ENCODE data around the gene DCDC2B. TPM values are rescaled to one million over a fixed set of nuclear protein-coding genes. Genes with fewer than 3 reads are reported as not detected.

The DCDC2B gene
- total RNA-seq, 1 experiment from 2014 or later = not detected

DNA sequence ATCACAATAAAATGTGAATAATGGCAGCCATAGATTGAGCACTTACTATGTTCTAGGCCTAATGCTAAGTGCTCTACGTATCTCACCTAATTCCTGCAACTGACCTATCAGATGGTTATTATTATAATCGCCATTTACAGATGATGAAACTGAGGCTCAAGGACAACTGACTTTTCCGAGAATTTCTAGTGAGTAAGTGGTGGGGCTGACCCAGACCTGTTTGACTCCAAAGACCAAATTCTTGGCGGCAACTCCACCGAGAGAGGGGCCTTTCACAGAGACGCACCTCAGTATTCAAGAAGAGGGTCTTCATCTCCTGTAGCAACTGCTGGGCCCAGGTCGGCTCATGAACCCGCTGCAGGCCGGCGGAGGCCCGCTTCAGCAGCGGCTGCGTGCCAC is 12.7 kb downstream of the DCDC2B start (continued):
- no peak for TF ChIP-seq JUN (CRISPR knock-in tag; IDR thresholded peaks at IDR 0.05)
- no peak for TF ChIP-seq ATF1 (CRISPR knock-in tag; IDR thresholded peaks at IDR 0.05)
- no peak for TF ChIP-seq MAX (CRISPR knock-in tag; IDR thresholded peaks at IDR 0.05)

- CTCF ChIA-PET = interaction anchor here (0.6 to 3.5 kb wide), 4 partner anchors 13 to 470 kb away, joined by 3 to 23 read pairs (median 6); no protein-coding TSS in a partner anchor
- Mint-ChIP-seq H3K27ac (peak within 1 kb of the TSS; percentile 91), H3K36me3 (peaks cover 18% of the 10 kb centered on the region), H3K4me3 (peak within 1 kb of the TSS; percentile 95), H3K27me3 (ENCODE audit: low read depth) (no peaks in the 10 kb centered on the region), H3K4me1 (peaks cover 13% of the 10 kb centered on the region), H3K9me3 (no peaks in the 10 kb centered on the region)
- DNase-seq (ENCODE audit: low spot score) (peak; percentile 93), ATAC-seq (peak; percentile 90)
- POLR2A ChIA-PET = interaction anchor here (1.2 kb wide), 1 partner anchor 23 kb away, joined by 3 read pairs; no protein-coding TSS in a partner anchor
- TF ChIP-seq, protein P1, sequence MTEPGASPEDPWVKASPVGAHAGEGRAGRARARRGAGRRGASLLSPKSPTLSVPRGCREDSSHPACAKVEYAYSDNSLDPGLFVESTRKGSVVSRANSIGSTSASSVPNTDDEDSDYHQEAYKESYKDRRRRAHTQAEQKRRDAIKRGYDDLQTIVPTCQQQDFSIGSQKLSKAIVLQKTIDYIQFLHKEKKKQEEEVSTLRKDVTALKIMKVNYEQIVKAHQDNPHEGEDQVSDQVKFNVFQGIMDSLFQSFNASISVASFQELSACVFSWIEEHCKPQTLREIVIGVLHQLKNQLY (CRISPR knock-in tag; IDR thresholded peaks at IDR 0.05) = no peak
- TF ChIP-seq, protein P2, sequence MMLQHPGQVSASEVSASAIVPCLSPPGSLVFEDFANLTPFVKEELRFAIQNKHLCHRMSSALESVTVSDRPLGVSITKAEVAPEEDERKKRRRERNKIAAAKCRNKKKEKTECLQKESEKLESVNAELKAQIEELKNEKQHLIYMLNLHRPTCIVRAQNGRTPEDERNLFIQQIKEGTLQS (CRISPR knock-in tag; conservative IDR thresholded peaks at IDR 0.05) = no peak
- no peak for TF ChIP-seq PREB (CRISPR knock-in tag; IDR thresholded peaks at IDR 0.05; ENCODE audit: borderline replicate concordance)
- TF ChIP-seq ZNF416 (CRISPR knock-in tag; IDR thresholded peaks at IDR 0.05) = no peak
- TF ChIP-seq IRF2 (CRISPR knock-in tag; IDR thresholded peaks at IDR 0.05; ENCODE audit: borderline replicate concordance, low read depth) = no peak
- no peak for TF ChIP-seq RORB (CRISPR knock-in tag; IDR thresholded peaks at IDR 0.05)
- TF ChIP-seq, protein P3, sequence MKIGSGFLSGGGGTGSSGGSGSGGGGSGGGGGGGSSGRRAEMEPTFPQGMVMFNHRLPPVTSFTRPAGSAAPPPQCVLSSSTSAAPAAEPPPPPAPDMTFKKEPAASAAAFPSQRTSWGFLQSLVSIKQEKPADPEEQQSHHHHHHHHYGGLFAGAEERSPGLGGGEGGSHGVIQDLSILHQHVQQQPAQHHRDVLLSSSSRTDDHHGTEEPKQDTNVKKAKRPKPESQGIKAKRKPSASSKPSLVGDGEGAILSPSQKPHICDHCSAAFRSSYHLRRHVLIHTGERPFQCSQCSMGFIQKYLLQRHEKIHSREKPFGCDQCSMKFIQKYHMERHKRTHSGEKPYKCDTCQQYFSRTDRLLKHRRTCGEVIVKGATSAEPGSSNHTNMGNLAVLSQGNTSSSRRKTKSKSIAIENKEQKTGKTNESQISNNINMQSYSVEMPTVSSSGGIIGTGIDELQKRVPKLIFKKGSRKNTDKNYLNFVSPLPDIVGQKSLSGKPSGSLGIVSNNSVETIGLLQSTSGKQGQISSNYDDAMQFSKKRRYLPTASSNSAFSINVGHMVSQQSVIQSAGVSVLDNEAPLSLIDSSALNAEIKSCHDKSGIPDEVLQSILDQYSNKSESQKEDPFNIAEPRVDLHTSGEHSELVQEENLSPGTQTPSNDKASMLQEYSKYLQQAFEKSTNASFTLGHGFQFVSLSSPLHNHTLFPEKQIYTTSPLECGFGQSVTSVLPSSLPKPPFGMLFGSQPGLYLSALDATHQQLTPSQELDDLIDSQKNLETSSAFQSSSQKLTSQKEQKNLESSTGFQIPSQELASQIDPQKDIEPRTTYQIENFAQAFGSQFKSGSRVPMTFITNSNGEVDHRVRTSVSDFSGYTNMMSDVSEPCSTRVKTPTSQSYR (CRISPR knock-in tag; IDR thresholded peaks at IDR 0.05) = no peak
- TF ChIP-seq AR (CRISPR knock-in tag; IDR thresholded peaks at IDR 0.05) = no peak
- no peak for TF ChIP-seq E2F5 (CRISPR knock-in tag; IDR thresholded peaks at IDR 0.05)
- peak; percentile 42; the same call in 1 of the 2 replicates for TF ChIP-seq TEAD1 (CRISPR knock-in tag; IDR thresholded peaks at IDR 0.05)
- TF ChIP-seq HMGA2 (CRISPR knock-in tag; IDR thresholded peaks at IDR 0.05) = no peak
- TF ChIP-seq GABPB1 (CRISPR knock-in tag; IDR thresholded peaks at IDR 0.05) = peak; percentile 70; the same call in 1 of the 2 replicates
- peak; percentile 76; the same call in 1 of the 2 replicates for TF ChIP-seq SP1 (CRISPR knock-in tag; conservative IDR thresholded peaks at IDR 0.05)
- no peak for TF ChIP-seq CBFB (CRISPR knock-in tag; IDR thresholded peaks at IDR 0.05; ENCODE audit: low read depth)
- no peak for TF ChIP-seq ERG (CRISPR knock-in tag; IDR thresholded peaks at IDR 0.05)
- TF ChIP-seq FOXK1 (CRISPR knock-in tag; IDR thresholded peaks at IDR 0.05) = peak; percentile 41; the same call in 1 of the 2 replicates
- TF ChIP-seq ATF6 (CRISPR knock-in tag; IDR thresholded peaks at IDR 0.05) = no peak
- TF ChIP-seq ZSCAN18 (CRISPR knock-in tag; IDR thresholded peaks at IDR 0.05) = no peak
Measured at GRCh38 chr1:32221980-32222755, 13.3 kb downstream of the DCDC2B start, which contains the start of the genes EIF3I and TMEM234. TSS of gene EIF3I (plus strand) at chr1:32222407. CDS start at chr1:32222442, 35 bp downstream. TSS of gene TMEM234 (minus strand) at chr1:32222353. CDS start at chr1:32222322, 31 bp downstream.
